Colonic mucosa (tissue), 4 donors: ENCODE results near the gene FEM1B. TPM values are rescaled to one million over a fixed set of nuclear protein-coding genes. Genes with fewer than 3 reads are reported as not detected.

Experiments
- DNase-seq: peaks from one replicate; pipeline ENCODE4 v3.0.0-alpha.2; 2020
- H3K27ac ChIP-seq: fragments of 200-600 bp; one replicate; pipeline ENCODE4 v1.8.0; 2021
- H3K27me3 ChIP-seq: fragments of 200-600 bp; one replicate; pipeline ENCODE4 v1.8.0; 2021
- H3K36me3 ChIP-seq: fragments of 200-600 bp; one replicate; pipeline ENCODE4 v1.8.0; 2021
- H3K4me1 ChIP-seq: fragments of 200-600 bp; one replicate; pipeline ENCODE4 v1.8.0; 2021; ENCODE audit warnings: mild to moderate bottlenecking
- H3K4me3 ChIP-seq: fragments of 200-600 bp; one replicate; pipeline ENCODE4 v1.8.0; 2021
- H3K9ac ChIP-seq, 2 donors: one replicate each; pipeline ENCODE4 v1.7.0; 2013; ENCODE audit warnings: control low read depth in 2 of 2, low read depth in 2 of 2, low read length in 2 of 2
- H3K9me3 ChIP-seq: fragments of 200-600 bp; one replicate; pipeline ENCODE4 v1.8.0; 2021
- intact Hi-C: fragments of 100-400 bp; cut with DNase I; formaldehyde crosslinking; loops from one replicate; pipeline ENCODE4 v1.14.1; 2022
- total RNA-seq, 2 donors: library from RNA; stranded (reverse); fragmentation: NEBNext Ultra II Directional in 1 of 2; extraction: Animal tissue kit (Norgen Biotek cat#: 25700) in 1 of 2; gene quantifications; one replicate each; pipeline ENCODE4 v1.2.1, GENCODE V29; 2021
- TF ChIP-seq, protein P1 (sequence below): fragments of 200-600 bp; IDR thresholded peaks from one replicate; pipeline ENCODE4 v1.8.0; 2022; ENCODE audit warnings: antibody characterized with exemption, mild to moderate bottlenecking
- donor health status: healthy.
- donor health status: DM: no; HTN: no; CAD: no.
- donor health status: DM: no; HTN: no; CAD: no.

Gene FEM1B
- total RNA-seq, 2 donors from 2014 or later = 34.4 to 52.4 TPM

- Histone ChIP-seq H3K36me3 (no peaks in the 10 kb centered on the region), H3K4me1 (no peaks in the 10 kb centered on the region), H3K27ac (no peak overlapping the region), H3K4me3 (no peak overlapping the region), H3K27me3 (no peaks in the 10 kb centered on the region), H3K9me3 (no peaks in the 10 kb centered on the region), H3K9ac (no peak overlapping the region)
- intact Hi-C loops = no loop called here
- TF ChIP-seq, protein P1, sequence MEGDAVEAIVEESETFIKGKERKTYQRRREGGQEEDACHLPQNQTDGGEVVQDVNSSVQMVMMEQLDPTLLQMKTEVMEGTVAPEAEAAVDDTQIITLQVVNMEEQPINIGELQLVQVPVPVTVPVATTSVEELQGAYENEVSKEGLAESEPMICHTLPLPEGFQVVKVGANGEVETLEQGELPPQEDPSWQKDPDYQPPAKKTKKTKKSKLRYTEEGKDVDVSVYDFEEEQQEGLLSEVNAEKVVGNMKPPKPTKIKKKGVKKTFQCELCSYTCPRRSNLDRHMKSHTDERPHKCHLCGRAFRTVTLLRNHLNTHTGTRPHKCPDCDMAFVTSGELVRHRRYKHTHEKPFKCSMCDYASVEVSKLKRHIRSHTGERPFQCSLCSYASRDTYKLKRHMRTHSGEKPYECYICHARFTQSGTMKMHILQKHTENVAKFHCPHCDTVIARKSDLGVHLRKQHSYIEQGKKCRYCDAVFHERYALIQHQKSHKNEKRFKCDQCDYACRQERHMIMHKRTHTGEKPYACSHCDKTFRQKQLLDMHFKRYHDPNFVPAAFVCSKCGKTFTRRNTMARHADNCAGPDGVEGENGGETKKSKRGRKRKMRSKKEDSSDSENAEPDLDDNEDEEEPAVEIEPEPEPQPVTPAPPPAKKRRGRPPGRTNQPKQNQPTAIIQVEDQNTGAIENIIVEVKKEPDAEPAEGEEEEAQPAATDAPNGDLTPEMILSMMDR = no peak
- peak; percentile 12 for DNase-seq
These were observed 27.9 kb downstream of the FEM1B start for GRCh38 chr15:68305420-68305871.

GRCh38 chr15:68307131-68307928 lies 29.8 kb downstream of the FEM1B start:
- Histone ChIP-seq H3K36me3 (no peaks in the 10 kb centered on the region), H3K27ac (no peak overlapping the region), H3K4me3 (no peak overlapping the region), H3K9ac (no peak overlapping the region), H3K9me3 (no peaks in the 10 kb centered on the region), H3K27me3 (no peaks in the 10 kb centered on the region), H3K4me1 (no peaks in the 10 kb centered on the region)
- intact Hi-C loops = loop anchor here (2.0 kb wide), 1 partner anchor 75 kb away; no protein-coding TSS in a partner anchor
- peak; percentile 13 for DNase-seq
- TF ChIP-seq, protein P1 = no peak

GRCh38 chr15:68309024-68309423 lies 31.5 kb downstream of the FEM1B start:
- H3K27ac ChIP-seq = no peak overlapping the region
- no peak overlapping the region for H3K4me3 ChIP-seq
- TF ChIP-seq, protein P1 = no peak
- no peak for DNase-seq
- intact Hi-C loops = no loop called here
- no peaks in the 10 kb centered on the region for H3K27me3 ChIP-seq
- H3K4me1 ChIP-seq = no peaks in the 10 kb centered on the region
- no peaks in the 10 kb centered on the region for H3K36me3 ChIP-seq
- H3K9ac ChIP-seq = no peak overlapping the region
- no peaks in the 10 kb centered on the region for H3K9me3 ChIP-seq

DNA sequence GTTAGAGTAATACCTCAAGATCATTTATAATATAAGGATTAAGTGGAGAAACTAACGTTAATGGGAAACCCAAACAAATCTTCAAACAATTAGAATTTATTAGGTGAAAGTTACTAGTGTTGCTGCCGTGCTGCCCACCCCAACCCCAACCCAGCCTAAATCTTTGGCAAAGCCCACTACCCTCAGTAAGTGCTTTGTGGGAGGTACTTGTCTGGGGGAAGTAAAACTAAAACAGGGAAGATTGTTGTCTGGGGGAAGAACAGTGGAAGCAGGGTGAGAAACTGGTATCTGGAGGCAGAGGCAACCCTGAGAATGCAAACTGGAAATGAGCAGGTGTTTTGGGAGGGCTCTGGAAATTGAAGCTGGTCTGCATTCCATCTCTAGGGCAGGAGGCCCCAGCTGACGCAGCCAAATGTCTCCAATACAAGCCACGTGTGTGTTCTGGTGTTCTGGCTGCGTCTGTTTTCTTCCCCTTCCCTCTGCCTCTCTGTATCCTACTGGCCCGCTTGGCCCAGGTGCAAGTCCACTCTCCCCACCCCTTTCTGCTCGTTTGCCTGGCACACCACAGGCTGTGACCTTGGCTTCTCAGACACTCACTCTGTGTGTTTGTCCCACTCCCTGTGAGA lies 32.7 kb downstream of the FEM1B start:
- no peak overlapping the region for H3K4me3 ChIP-seq
- H3K9me3 ChIP-seq = no peaks in the 10 kb centered on the region
- H3K4me1 ChIP-seq = no peaks in the 10 kb centered on the region
- no peaks in the 10 kb centered on the region for H3K27me3 ChIP-seq
- intact Hi-C loops = no loop called here
- TF ChIP-seq, protein P1 = no peak
- DNase-seq = peak; percentile 15
- H3K9ac ChIP-seq = no peak overlapping the region
- H3K27ac ChIP-seq = no peak overlapping the region
- no peaks in the 10 kb centered on the region for H3K36me3 ChIP-seq

DNA sequence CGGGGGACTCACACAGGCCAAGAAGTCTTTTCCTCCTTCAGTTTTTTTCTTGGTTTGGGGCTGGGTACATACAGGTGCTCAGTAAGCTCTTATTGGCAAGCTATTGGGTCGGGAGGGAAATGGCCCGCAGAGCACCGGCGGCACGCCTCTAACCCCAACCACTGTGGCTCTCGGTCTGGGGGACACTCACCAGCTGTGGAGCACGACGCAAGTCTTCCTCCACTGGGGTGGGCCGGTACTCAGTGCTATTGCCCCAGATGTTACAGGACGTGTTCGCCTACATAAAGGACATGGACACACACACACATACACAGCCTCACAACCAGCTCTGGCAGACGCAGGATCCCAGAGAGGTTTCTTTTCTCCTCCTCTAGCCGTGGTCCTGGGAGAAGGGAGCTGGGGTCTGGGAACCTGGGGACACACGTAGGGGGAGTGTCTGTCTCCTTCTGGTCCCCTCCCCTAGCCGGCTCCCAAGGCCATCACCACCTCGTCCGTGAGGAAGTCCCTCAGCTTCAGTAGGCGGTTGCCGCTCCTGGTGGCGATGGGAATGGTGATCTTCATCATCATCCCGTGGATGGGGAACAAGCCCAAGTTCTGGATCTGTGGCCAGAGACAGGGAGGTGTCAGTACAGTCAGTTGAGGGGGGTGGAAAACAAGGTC lies 33.4 kb downstream of the FEM1B start:
- no peaks in the 10 kb centered on the region for H3K4me1 ChIP-seq
- DNase-seq = peak; percentile 9

More for the DNA sequence above, 33.4 kb downstream of the FEM1B start:
- Histone ChIP-seq H3K9me3 (no peaks in the 10 kb centered on the region), H3K27ac (no peak overlapping the region), H3K4me3 (no peak overlapping the region), H3K9ac (no peak overlapping the region), H3K36me3 (no peaks in the 10 kb centered on the region), H3K27me3 (no peaks in the 10 kb centered on the region)
- TF ChIP-seq, protein P1 = no peak
- intact Hi-C loops = no loop called here
